HCT116 (cell line): Measurements from ENCODE around the gene RIPPLY2. TPM values are rescaled to one million over a fixed set of nuclear protein-coding genes. Genes with fewer than 3 reads are reported as not detected.
A peak's percentile ranks its signal among the peaks of the same experiment; 100 is the strongest.

ENCODE experiments used
- ATAC-seq: fragments of 200-7000 bp; cut with Tn5 transposase; 2 replicates; pipeline ENCODE4 v1.9.1; 2020; ENCODE audit warnings: mild to moderate bottlenecking, moderate library complexity
- BruUV-seq: library from RNA; stranded (reverse); fragments of 400-500 nt; replicated peaks from 2 replicates; lab custom pipeline; 2021; lab: Mats Ljungman, UMichigan
- CTCF ChIA-PET: fragments of 300-600 bp; sonication (Branson Sonifier 250); formaldehyde crosslinking; loops from one replicate; lab custom pipeline; 2021; ENCODE audit warnings: antibody characterized with exemption; lab: Charles Lee
- POLR2A ChIA-PET: fragments of 300-600, 350-600 bp; sonication (Branson Sonifier 250); formaldehyde crosslinking; loops from one replicate; lab custom pipeline; 2021; ENCODE audit warnings: antibody characterized with exemption; lab: Charles Lee
- RAD21 ChIA-PET, 2 experiments: fragments of 300-600 bp; sonication (Branson Sonifier 250); formaldehyde crosslinking; loops; one replicate each; lab custom pipeline; 2023; ENCODE audit warnings: low total read pairs in 2 of 2; ENCODE audit not compliant: uncharacterized antibody in 2 of 2, unreplicated experiment in 2 of 2, low non-redundant PET in 1 of 2; lab: Charles Lee
- DNase-seq: peaks from one replicate; pipeline ENCODE4 v3.0.0-alpha.2; 2010; ENCODE audit warnings: low read depth, low spot score
- H2AFZ ChIP-seq: fragments of 200-600 bp; shearing (Covaris generic), sonication (generic); 2 replicates; pipeline ENCODE4 v1.6.1; 2017; ENCODE audit warnings: low read depth, mixed run types, mixed read lengths, antibody characterized with exemption, low read length; ENCODE audit not compliant: poor library complexity, severe bottlenecking
- H3K27ac ChIP-seq: 2 replicates; pipeline ENCODE4 v1.5.1; 2012; ENCODE audit warnings: low read depth, low read length
- H3K27me3 ChIP-seq: fragments of 200-600 bp; sonication (generic); 2 replicates; pipeline ENCODE4 v1.6.1; 2016; ENCODE audit warnings: mixed run types, low read length, mixed read lengths; ENCODE audit not compliant: insufficient read depth
- H3K36me3 ChIP-seq, 2 experiments: fragments of 200-500 bp in 1 of 2; fragments of 200-600 bp in 1 of 2; sonication (Bioruptor generic) in 1 of 2; sonication (generic) in 1 of 2; 2 replicates each; pipeline versions ENCODE4 v1.5.1 to v1.6.1; 2014 to 2016; ENCODE audit warnings: low read length in 2 of 2, inconsistent platforms in 1 of 2, mixed read lengths in 1 of 2, mixed run types in 1 of 2; ENCODE audit not compliant: insufficient read depth in 2 of 2, control insufficient read depth in 1 of 2
- H3K4me1 ChIP-seq, 2 experiments: fragments of 200-600 bp in 1 of 2; sonication (generic) in 1 of 2; 2 replicates each; pipeline versions ENCODE4 v1.5.1 to v1.6.1; 2012 to 2017; ENCODE audit warnings: low read length in 2 of 2, inconsistent platforms in 1 of 2, mild to moderate bottlenecking in 1 of 2, mixed read lengths in 1 of 2, mixed run types in 1 of 2, moderate library complexity in 1 of 2; ENCODE audit not compliant: insufficient read depth in 2 of 2, control insufficient read depth in 1 of 2
- H3K4me2 ChIP-seq: fragments of 200-600 bp; sonication (generic); 2 replicates; pipeline ENCODE4 v1.6.1; 2017; ENCODE audit warnings: mixed run types, low read length, mixed read lengths
- H3K4me3 ChIP-seq, 2 experiments: fragments of 200-600 bp in 1 of 2; sonication (generic) in 1 of 2; replicated peaks in 1 of 2; 2 replicates each; pipeline ENCODE4 v1.5.1; 2011 to 2016; ENCODE audit warnings: low read length in 2 of 2, control low read depth in 1 of 2, low read depth in 1 of 2, mild to moderate bottlenecking in 1 of 2, mixed read lengths in 1 of 2, mixed run types in 1 of 2
- H3K79me2 ChIP-seq: fragments of 200-600 bp; sonication (generic); 2 replicates; pipeline ENCODE4 v1.6.1; 2017; ENCODE audit warnings: mild to moderate bottlenecking, mixed run types, low read length, moderate library complexity, mixed read lengths; ENCODE audit not compliant: insufficient read depth
- H3K9ac ChIP-seq: fragments of 200-600 bp; sonication (generic); 2 replicates; pipeline ENCODE4 v1.6.1; 2016; ENCODE audit warnings: low read length, mixed read lengths
- H3K9me2 ChIP-seq: fragments of 200-600 bp; sonication (generic), shearing (Covaris generic); 2 replicates; pipeline ENCODE4 v1.6.1; 2017; ENCODE audit warnings: mixed run types, mild to moderate bottlenecking, moderate library complexity; ENCODE audit not compliant: insufficient read depth
- H3K9me3 ChIP-seq, 2 experiments: fragments of 200-500 bp in 1 of 2; fragments of 200-600 bp in 1 of 2; sonication (Bioruptor generic) in 1 of 2; sonication (generic) in 1 of 2; 2 replicates each; pipeline ENCODE4 v1.6.1; 2014 to 2017; ENCODE audit warnings: low read length in 2 of 2, mixed read lengths in 2 of 2, inconsistent platforms in 1 of 2, low read depth in 1 of 2, mild to moderate bottlenecking in 1 of 2, mixed run types in 1 of 2, moderate library complexity in 1 of 2; ENCODE audit not compliant: control insufficient read depth in 1 of 2, insufficient read depth in 1 of 2
- H4K20me1 ChIP-seq: fragments of 200-600 bp; sonication (generic), shearing (Covaris generic); 2 replicates; pipeline ENCODE4 v1.6.1; 2017; ENCODE audit warnings: mixed run types, mild to moderate bottlenecking, moderate library complexity; ENCODE audit not compliant: insufficient read depth
- POLR2AphosphoS5 ChIP-seq: IDR thresholded peaks from 2 replicates; pipeline ENCODE4 v1.6.1; 2011; ENCODE audit warnings: mild to moderate bottlenecking, low read depth, low read length, moderate library complexity
- RAD21 ChIP-seq: IDR thresholded peaks from 2 replicates; pipeline ENCODE4 v1.6.1; 2012; ENCODE audit warnings: low read depth, mild to moderate bottlenecking
- SIN3A ChIP-seq: IDR thresholded peaks from 2 replicates; pipeline ENCODE4 v1.6.1; 2012; ENCODE audit warnings: low read depth
- SP1 ChIP-seq: IDR thresholded peaks from 2 replicates; pipeline ENCODE4 v1.6.1; 2012; ENCODE audit warnings: low read depth
- SRF ChIP-seq: IDR thresholded peaks from 2 replicates; pipeline ENCODE4 v1.6.1; 2012; ENCODE audit warnings: low read depth
- ZFX ChIP-seq: fragments of 450-650 bp; IDR thresholded peaks from 2 replicates; pipeline ENCODE4 v1.6.1; 2017
- intact Hi-C: fragments of 100-400 bp; cut with micrococcal nuclease; formaldehyde crosslinking; loops from 2 replicates; pipeline ENCODE4 v1.10.0; 2022
- total RNA-seq: library from RNA; stranded (reverse); gene quantifications from one replicate; pipeline ENCODE4 v1.2.1, GENCODE V29; 2021; ENCODE audit not compliant: unreplicated experiment
- TF ChIP-seq, protein P1 (sequence below), 3 experiments: fragments of 200-600 bp in 1 of 3; sonication (generic) in 1 of 3; IDR thresholded peaks in 2 of 3; conservative IDR thresholded peaks in 1 of 3; 2 replicates each; pipeline ENCODE4 v1.5.1; 2012 to 2017; ENCODE audit warnings: low read depth in 2 of 3, low read length in 2 of 3, antibody characterized with exemption in 1 of 3, borderline replicate concordance in 1 of 3, control low read depth in 1 of 3, mild to moderate bottlenecking in 1 of 3, mixed read lengths in 1 of 3, mixed run types in 1 of 3, moderate library complexity in 1 of 3; ENCODE audit not compliant: insufficient read depth in 1 of 3
- TF ChIP-seq, protein P2 (sequence below): IDR thresholded peaks from 2 replicates; pipeline ENCODE4 v1.6.1; 2011; ENCODE audit warnings: mild to moderate bottlenecking, low read length, moderate library complexity; ENCODE audit not compliant: insufficient replicate concordance; ENCODE audit errors: extremely low read depth

RIPPLY2 gene
- total RNA-seq, 1 experiment from 2014 or later = not detected

DNA sequence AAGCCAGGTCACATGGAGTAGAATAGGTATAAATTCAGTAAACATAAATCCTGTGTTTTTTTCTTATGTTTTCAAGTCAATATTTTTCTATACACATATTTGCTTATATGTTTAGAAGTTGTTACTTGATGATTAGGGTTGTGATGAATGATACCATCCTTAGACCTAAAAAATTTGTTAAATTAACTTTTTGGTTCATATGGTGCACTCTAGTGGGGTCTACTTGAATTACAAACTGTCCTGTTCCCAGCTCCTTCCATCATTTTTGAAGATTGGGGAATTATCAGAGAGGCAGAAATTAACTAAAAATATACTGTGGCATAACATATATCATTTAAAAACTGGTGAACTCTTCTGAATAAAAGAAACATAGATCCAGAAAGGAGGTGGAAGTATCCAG, 48.3 kb upstream of the RIPPLY2 start:
- H3K9me3 ChIP-seq = no peaks in the 10 kb centered on the region
- no peaks in the 10 kb centered on the region for H3K4me1 ChIP-seq
- intact Hi-C loops = loop anchor here (5.0 kb wide), 1 partner anchor 188 kb away; no protein-coding TSS in a partner anchor
- no peaks in the 10 kb centered on the region for H4K20me1 ChIP-seq
- POLR2A ChIA-PET = interaction anchor here (0.7 kb wide), 1 partner anchor 190 kb away, joined by 3 read pairs; no protein-coding TSS in a partner anchor
- CTCF ChIA-PET = interaction anchor here (2.8 kb wide), 1 partner anchor 190 kb away, joined by 32 read pairs; no protein-coding TSS in a partner anchor
- TF ChIP-seq RAD21 = peak; percentile 45; the same call in 1 of the 2 replicates
- TF ChIP-seq, protein P1, sequence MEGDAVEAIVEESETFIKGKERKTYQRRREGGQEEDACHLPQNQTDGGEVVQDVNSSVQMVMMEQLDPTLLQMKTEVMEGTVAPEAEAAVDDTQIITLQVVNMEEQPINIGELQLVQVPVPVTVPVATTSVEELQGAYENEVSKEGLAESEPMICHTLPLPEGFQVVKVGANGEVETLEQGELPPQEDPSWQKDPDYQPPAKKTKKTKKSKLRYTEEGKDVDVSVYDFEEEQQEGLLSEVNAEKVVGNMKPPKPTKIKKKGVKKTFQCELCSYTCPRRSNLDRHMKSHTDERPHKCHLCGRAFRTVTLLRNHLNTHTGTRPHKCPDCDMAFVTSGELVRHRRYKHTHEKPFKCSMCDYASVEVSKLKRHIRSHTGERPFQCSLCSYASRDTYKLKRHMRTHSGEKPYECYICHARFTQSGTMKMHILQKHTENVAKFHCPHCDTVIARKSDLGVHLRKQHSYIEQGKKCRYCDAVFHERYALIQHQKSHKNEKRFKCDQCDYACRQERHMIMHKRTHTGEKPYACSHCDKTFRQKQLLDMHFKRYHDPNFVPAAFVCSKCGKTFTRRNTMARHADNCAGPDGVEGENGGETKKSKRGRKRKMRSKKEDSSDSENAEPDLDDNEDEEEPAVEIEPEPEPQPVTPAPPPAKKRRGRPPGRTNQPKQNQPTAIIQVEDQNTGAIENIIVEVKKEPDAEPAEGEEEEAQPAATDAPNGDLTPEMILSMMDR (IDR thresholded peaks at IDR 0.05 in 2 of 3, conservative IDR thresholded peaks at IDR 0.05 in 1 of 3; ENCODE audit: borderline replicate concordance in 1 of 3, insufficient read depth in 1 of 3, low read depth in 2 of 3, low read length in 2 of 3) = peak in 2 of 3 experiments; percentile 33 to 37; a peak in 2 of 6 replicates
- TF ChIP-seq ZFX = no peak
- TF ChIP-seq SIN3A = no peak
- TF ChIP-seq POLR2AphosphoS5 = no peak
- H3K9me2 ChIP-seq = no peaks in the 10 kb centered on the region
- RAD21 ChIA-PET = interaction anchor here (1.0 to 1.8 kb wide), 2 partner anchors 190 kb away, joined by 3 to 6 read pairs; no protein-coding TSS in a partner anchor
- no peak for ATAC-seq
- H3K27me3 ChIP-seq = no peaks in the 10 kb centered on the region
- DNase-seq = no peak
- H3K4me3 ChIP-seq = no peak overlapping the region
- no peak overlapping the region for H2AFZ ChIP-seq
- H3K9ac ChIP-seq = no peak overlapping the region
- no peak overlapping the region for H3K27ac ChIP-seq
- H3K79me2 ChIP-seq = no peaks in the 10 kb centered on the region
- H3K36me3 ChIP-seq = no peaks in the 10 kb centered on the region
- no peak overlapping the region for H3K4me2 ChIP-seq
- no TSS peak for BruUV-seq

DNA sequence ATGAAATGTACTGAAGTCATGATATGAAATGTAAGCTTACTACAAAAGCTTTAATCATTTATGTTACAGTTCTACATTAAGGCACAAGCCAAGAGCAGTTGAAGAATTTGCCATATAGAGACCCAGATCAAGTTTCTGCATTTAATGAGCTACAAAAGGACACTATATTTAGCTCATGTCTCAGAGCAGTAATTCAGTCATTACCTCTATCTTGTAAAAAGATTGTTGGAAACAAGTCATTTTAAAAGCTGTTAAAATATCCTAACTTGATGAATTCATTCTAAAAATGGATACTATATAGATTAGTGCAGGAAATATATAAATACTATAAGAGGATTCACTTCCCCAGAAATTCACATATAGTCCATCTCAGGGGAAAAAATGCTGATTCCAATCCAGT, 45.2 kb upstream of the RIPPLY2 start:
- no peaks in the 10 kb centered on the region for H3K36me3 ChIP-seq
- TF ChIP-seq, protein P2, sequence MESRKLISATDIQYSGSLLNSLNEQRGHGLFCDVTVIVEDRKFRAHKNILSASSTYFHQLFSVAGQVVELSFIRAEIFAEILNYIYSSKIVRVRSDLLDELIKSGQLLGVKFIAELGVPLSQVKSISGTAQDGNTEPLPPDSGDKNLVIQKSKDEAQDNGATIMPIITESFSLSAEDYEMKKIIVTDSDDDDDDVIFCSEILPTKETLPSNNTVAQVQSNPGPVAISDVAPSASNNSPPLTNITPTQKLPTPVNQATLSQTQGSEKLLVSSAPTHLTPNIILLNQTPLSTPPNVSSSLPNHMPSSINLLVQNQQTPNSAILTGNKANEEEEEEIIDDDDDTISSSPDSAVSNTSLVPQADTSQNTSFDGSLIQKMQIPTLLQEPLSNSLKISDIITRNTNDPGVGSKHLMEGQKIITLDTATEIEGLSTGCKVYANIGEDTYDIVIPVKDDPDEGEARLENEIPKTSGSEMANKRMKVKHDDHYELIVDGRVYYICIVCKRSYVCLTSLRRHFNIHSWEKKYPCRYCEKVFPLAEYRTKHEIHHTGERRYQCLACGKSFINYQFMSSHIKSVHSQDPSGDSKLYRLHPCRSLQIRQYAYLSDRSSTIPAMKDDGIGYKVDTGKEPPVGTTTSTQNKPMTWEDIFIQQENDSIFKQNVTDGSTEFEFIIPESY = no peak
- TF ChIP-seq SP1 (no peak), SRF (no peak)
- TF ChIP-seq, all 23 proteins: peak for 0
- ChIA-PET CTCF (no interaction called here), RAD21 (no interaction called here), POLR2A (no interaction called here)
- no peak for DNase-seq
- Histone ChIP-seq H3K9me2 (no peaks in the 10 kb centered on the region), H3K27me3 (no peaks in the 10 kb centered on the region), H2AFZ (no peak overlapping the region), H3K9me3 (no peaks in the 10 kb centered on the region), H4K20me1 (no peaks in the 10 kb centered on the region), H3K9ac (no peak overlapping the region), H3K4me3 (no peak overlapping the region), H3K27ac (no peak overlapping the region), H3K4me2 (no peak overlapping the region), H3K79me2 (no peaks in the 10 kb centered on the region), H3K4me1 (no peaks in the 10 kb centered on the region)
- intact Hi-C loops = loop anchor here (5.0 kb wide), 1 partner anchor 191 kb away; no protein-coding TSS in a partner anchor
- no peak for ATAC-seq
- no TSS peak for BruUV-seq
